Mucosa of rectum (tissue), 2 donors: ENCODE results near the gene SYTL3.

Experiments used
- H3K27ac ChIP-seq, 2 donors: one replicate each; pipeline ENCODE4 v1.7.0; 2013; ENCODE audit warnings: inconsistent platforms in 2 of 2, low read depth in 2 of 2, low read length in 2 of 2
- H3K27me3 ChIP-seq, 2 donors: one replicate each; pipeline ENCODE4 v1.7.0; 2013; ENCODE audit warnings: low read length in 2 of 2; ENCODE audit not compliant: control insufficient read depth in 2 of 2, insufficient read depth in 2 of 2
- H3K36me3 ChIP-seq, 2 donors: one replicate each; pipeline ENCODE4 v1.7.0; 2013; ENCODE audit warnings: low read length in 2 of 2; ENCODE audit not compliant: control insufficient read depth in 2 of 2, insufficient read depth in 2 of 2
- H3K4me1 ChIP-seq, 2 donors: one replicate each; pipeline ENCODE4 v1.7.0; 2013; ENCODE audit warnings: low read length in 2 of 2, mild to moderate bottlenecking in 1 of 2; ENCODE audit not compliant: control insufficient read depth in 2 of 2, insufficient read depth in 2 of 2
- H3K4me3 ChIP-seq, 2 donors: one replicate each; pipeline ENCODE4 v1.7.0; 2013; ENCODE audit warnings: low read length in 2 of 2
- H3K9ac ChIP-seq, 2 donors: one replicate each; pipeline ENCODE4 v1.7.0; 2013; ENCODE audit warnings: low read length in 2 of 2, low read depth in 1 of 2, mild to moderate bottlenecking in 1 of 2
- H3K9me3 ChIP-seq, 2 donors: one replicate each; pipeline ENCODE4 v1.7.0; 2013; ENCODE audit warnings: low read length in 2 of 2; ENCODE audit not compliant: control insufficient read depth in 2 of 2
- donor health status: healthy.
- donor health status: Normal muscosa, but diverticular disease.

SYTL3 gene

GRCh38 chr6:158707120-158707820 is 57.4 kb downstream of the SYTL3 start:
- H3K4me1 ChIP-seq, result peaks cover 15 to 37% of the 10 kb centered on the region in 2 donors
- peak overlapping the region in 1 of 2 donors; percentile 77 for H3K27ac ChIP-seq
- H3K9ac ChIP-seq, result no peak overlapping the region
- H3K36me3 ChIP-seq, result no peaks in the 10 kb centered on the region
- H3K4me3 ChIP-seq, result no peak overlapping the region
- H3K9me3 ChIP-seq, result no peaks in the 10 kb centered on the region
- no peaks in the 10 kb centered on the region for H3K27me3 ChIP-seq

DNA sequence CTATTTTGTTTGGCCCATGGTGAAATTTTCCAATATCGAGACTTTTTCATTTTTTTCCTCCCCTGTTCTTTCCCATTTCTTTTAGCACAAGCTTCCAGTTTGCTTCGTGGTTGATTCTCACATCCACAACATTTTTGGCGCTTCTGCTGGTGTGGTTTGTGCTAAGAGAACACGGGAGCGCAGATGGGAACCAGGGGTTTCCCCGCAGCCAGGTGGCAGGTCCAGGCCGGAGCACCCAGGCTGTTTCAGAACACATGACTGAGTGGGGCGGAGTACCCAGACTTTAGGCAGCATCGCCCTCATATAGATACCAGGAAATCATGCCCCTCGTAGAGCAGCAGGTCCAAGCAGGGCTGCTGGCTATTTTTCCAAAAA is 58.0 kb downstream of the SYTL3 start:
- peaks cover 15 to 37% of the 10 kb centered on the region in 2 donors for H3K4me1 ChIP-seq
- peak overlapping the region; percentile 6 to 29 for H3K9ac ChIP-seq
- no peaks in the 10 kb centered on the region for H3K9me3 ChIP-seq
- H3K4me3 ChIP-seq, result no peak overlapping the region
- no peaks in the 10 kb centered on the region for H3K27me3 ChIP-seq
- H3K27ac ChIP-seq, result peak overlapping the region in 1 of 2 donors; percentile 16
- H3K36me3 ChIP-seq, result no peaks in the 10 kb centered on the region

- no peak overlapping the region for H3K27ac ChIP-seq
- H3K4me3 ChIP-seq, result no peak overlapping the region
- no peak overlapping the region for H3K9ac ChIP-seq
Observed at GRCh38 chr6:158708239-158708638, 58.4 kb downstream of the SYTL3 start.

GRCh38 chr6:158709809-158710208 is 60.0 kb downstream of the SYTL3 start:
- no peak overlapping the region for H3K4me3 ChIP-seq
- H3K27ac ChIP-seq, result no peak overlapping the region
- H3K27me3 ChIP-seq, result no peaks in the 10 kb centered on the region
- H3K9me3 ChIP-seq, result no peaks in the 10 kb centered on the region
- H3K36me3 ChIP-seq, result no peaks in the 10 kb centered on the region
- peaks cover 8 to 26% of the 10 kb centered on the region in 2 donors for H3K4me1 ChIP-seq
- H3K9ac ChIP-seq, result no peak overlapping the region

More at GRCh38 chr6:158708239-158708638, 58.4 kb downstream of the SYTL3 start:
- Histone ChIP-seq H3K4me1 (peaks cover 14 to 35% of the 10 kb centered on the region in 2 donors), H3K9me3 (no peaks in the 10 kb centered on the region), H3K27me3 (no peaks in the 10 kb centered on the region), H3K36me3 (no peaks in the 10 kb centered on the region)

DNA sequence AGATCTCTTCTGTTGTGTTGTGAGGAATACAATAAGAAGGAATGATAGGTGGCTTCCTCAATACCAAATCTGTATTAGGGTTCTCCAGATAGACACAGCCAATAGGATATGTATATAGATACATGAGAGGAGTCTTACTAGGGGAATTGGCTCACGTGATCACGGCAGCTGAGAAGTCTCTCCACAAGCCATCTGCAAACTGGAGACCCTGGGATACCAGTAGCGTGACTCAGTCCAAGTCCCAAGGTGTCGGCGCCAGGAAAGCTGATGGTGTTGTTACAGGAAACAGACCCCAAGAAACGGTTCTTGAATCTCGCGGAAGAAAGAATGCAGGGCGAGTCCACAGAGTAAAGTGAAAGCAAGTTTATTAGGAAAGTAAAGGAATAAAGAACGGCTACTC is 61.4 kb downstream of the SYTL3 start:
- no peak overlapping the region for H3K27ac ChIP-seq
- peaks cover 13 to 23% of the 10 kb centered on the region in 2 donors for H3K4me1 ChIP-seq
- H3K9ac ChIP-seq, result no peak overlapping the region
- H3K4me3 ChIP-seq, result no peak overlapping the region
- H3K27me3 ChIP-seq, result no peaks in the 10 kb centered on the region
- no peaks in the 10 kb centered on the region for H3K36me3 ChIP-seq
- no peaks in the 10 kb centered on the region for H3K9me3 ChIP-seq

GRCh38 chr6:158713469-158713868 is 63.6 kb downstream of the SYTL3 start:
- Histone ChIP-seq H3K4me1 (peaks cover 17 to 19% of the 10 kb centered on the region in 2 donors), H3K27me3 (no peaks in the 10 kb centered on the region), H3K9me3 (no peaks in the 10 kb centered on the region), H3K36me3 (no peaks in the 10 kb centered on the region), H3K27ac (no peak overlapping the region), H3K9ac (no peak overlapping the region), H3K4me3 (no peak overlapping the region)

- Histone ChIP-seq H3K9me3 (no peaks in the 10 kb centered on the region), H3K4me1 (peaks cover 17 to 19% of the 10 kb centered on the region in 2 donors), H3K27me3 (no peaks in the 10 kb centered on the region), H3K4me3 (no peak overlapping the region), H3K27ac (no peak overlapping the region), H3K9ac (no peak overlapping the region), H3K36me3 (no peaks in the 10 kb centered on the region)
Observed at GRCh38 chr6:158714706-158715105, 64.9 kb downstream of the SYTL3 start.

GRCh38 chr6:158715330-158716311 is 65.8 kb downstream of the SYTL3 start:
- Histone ChIP-seq H3K4me1 (peaks cover 18 to 19% of the 10 kb centered on the region in 2 donors), H3K36me3 (no peaks in the 10 kb centered on the region), H3K4me3 (peak overlapping the region; percentile 11 to 23), H3K27me3 (no peaks in the 10 kb centered on the region), H3K9me3 (no peaks in the 10 kb centered on the region), H3K27ac (peak overlapping the region; percentile 68 to 70), H3K9ac (peak overlapping the region; percentile 1 to 47)

- Histone ChIP-seq H3K9ac (peak overlapping the region in 1 of 2 donors; percentile 26), H3K27ac (peak overlapping the region; percentile 67 to 83), H3K4me1 (peaks cover 19 to 21% of the 10 kb centered on the region in 2 donors), H3K36me3 (no peaks in the 10 kb centered on the region), H3K4me3 (no peak overlapping the region), H3K9me3 (no peaks in the 10 kb centered on the region), H3K27me3 (no peaks in the 10 kb centered on the region)
Observed at GRCh38 chr6:158717341-158718330, 67.8 kb downstream of the SYTL3 start.
